Activated naive CD8-positive, alpha-beta T cell treated with anti-CD3 and anti-CD28 coated beads, Interleukin-2, amount 50 U/mL, for 24 hours (primary cell): ENCODE measurements around the gene GSN.

Experiments used
- ATAC-seq: fragments of 150-1000 bp; cut with Tn5 transposase; one replicate; pipeline ENCODE4 v1.10.0; 2021
- DNase-seq: peaks from one replicate; pipeline ENCODE4 v3.0.0; 2021
- H3K27ac Mint-ChIP-seq: one replicate; pipeline ENCODE4 v1.8.0; 2021; ENCODE audit warnings: mild to moderate bottlenecking, mixed read lengths
- H3K27me3 Mint-ChIP-seq: one replicate; pipeline ENCODE4 v1.8.0; 2021; ENCODE audit warnings: mixed read lengths
- H3K36me3 Mint-ChIP-seq: one replicate; pipeline ENCODE4 v1.8.0; 2021; ENCODE audit warnings: low read depth, mixed read lengths
- H3K4me1 Mint-ChIP-seq: one replicate; pipeline ENCODE4 v1.8.0; 2021; ENCODE audit warnings: mixed read lengths
- H3K4me3 Mint-ChIP-seq: one replicate; pipeline ENCODE4 v1.8.0; 2021; ENCODE audit warnings: mild to moderate bottlenecking, moderate library complexity, mixed read lengths
- H3K9me3 Mint-ChIP-seq: one replicate; pipeline ENCODE4 v1.8.0; 2021; ENCODE audit warnings: mixed read lengths

GSN gene

GRCh38 chr9:121267689-121268597 is at the start of gene GSN:
TSS of gene GSN (plus strand) at chr9:121268162. CDS start at chr9:121301972, 33,810 bp downstream.
- no peaks in the 10 kb centered on the region for H3K36me3 Mint-ChIP-seq
- ATAC-seq: peak; percentile 66
- H3K4me3 Mint-ChIP-seq: peak within 1 kb of the TSS; percentile 65
- H3K4me1 Mint-ChIP-seq: peaks cover 14% of the 10 kb centered on the region
- H3K27me3 Mint-ChIP-seq: peaks cover 11% of the 10 kb centered on the region
- no peaks in the 10 kb centered on the region for H3K9me3 Mint-ChIP-seq
- H3K27ac Mint-ChIP-seq: no peak within 1 kb of the TSS
- peak; percentile 55 for DNase-seq

DNA sequence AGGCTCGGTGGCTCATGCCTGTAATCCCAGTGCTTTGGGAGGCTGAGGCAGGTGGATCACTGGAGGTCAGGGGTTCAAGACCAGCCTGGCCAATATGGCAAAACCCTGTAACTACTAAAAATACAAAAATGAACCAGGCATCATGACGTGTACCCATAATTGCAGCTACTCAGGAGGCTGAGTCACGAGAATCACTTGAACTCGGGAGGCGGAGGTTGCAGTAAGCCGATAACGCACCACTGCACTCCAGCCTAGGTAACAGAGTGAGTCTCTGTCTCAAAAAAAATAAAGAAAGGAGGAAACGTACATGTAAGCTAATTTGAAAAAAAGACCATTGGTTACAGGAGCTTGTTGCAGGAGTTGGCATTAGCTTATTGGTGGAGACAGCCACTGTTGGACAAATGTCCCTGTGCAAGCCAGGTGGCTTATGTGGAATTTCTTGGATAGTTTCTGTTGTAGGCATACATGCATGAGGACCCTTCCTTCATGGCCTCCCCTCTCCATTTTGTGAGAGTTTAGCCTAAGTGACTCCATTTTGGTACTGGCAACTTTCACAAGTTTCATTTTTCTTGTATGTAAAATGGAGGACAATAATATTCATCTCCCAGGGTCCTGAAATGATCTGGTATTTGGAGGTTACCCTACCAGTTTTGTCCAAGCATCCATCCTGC is 49.5 kb upstream of the GSN start:
- no peaks in the 10 kb centered on the region for H3K9me3 Mint-ChIP-seq

GRCh38 chr9:121219530-121219929 is 48.4 kb upstream of the GSN start:
- DNase-seq (no peak), ATAC-seq (peak; percentile 20)
- Mint-ChIP-seq H3K27me3 (no peaks in the 10 kb centered on the region), H3K4me3 (no peak overlapping the region), H3K4me1 (peaks cover 9% of the 10 kb centered on the region), H3K27ac (no peak overlapping the region), H3K9me3 (no peaks in the 10 kb centered on the region), H3K36me3 (peaks cover 3% of the 10 kb centered on the region)

More for the DNA sequence above, 49.5 kb upstream of the GSN start:
- no peak overlapping the region for H3K4me3 Mint-ChIP-seq
- no peak for ATAC-seq
- DNase-seq: no peak
- peaks cover 9% of the 10 kb centered on the region for H3K4me1 Mint-ChIP-seq
- H3K36me3 Mint-ChIP-seq: peaks cover 3% of the 10 kb centered on the region
- no peaks in the 10 kb centered on the region for H3K27me3 Mint-ChIP-seq
- H3K27ac Mint-ChIP-seq: no peak overlapping the region

DNA sequence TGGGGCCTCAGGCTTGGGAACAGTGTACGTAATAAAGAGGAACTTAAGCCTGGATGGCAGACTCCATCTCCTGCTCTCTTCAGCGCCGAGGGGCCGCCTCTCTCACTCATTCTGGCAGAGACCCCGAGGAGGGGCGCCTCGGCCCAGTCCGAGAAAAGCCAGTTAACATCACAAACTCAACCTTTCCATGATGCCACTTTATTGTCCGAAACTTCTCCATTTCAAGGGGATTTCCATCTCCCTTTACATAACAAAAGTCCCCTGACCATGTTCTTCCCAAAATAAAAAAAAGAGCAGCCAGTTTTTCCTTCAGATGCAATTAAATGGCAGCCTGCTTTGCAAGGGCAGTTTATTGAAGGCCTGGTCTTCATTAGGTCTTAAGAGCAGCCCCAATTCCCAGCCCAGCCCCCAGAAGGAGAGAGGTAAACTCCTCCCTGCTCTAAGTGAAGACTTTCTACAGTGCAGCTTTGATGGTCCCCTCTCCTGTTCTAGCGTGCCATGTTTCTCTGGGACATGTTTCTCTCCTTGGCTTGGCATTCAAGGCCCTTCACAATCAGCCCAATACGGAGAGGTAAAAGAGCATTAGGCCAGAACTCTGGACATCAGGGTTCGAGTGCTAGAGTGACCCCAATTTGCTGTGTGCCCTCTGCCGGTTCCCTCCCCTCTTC is 46.8 kb upstream of the GSN start:
- DNase-seq (no peak), ATAC-seq (no peak)
- no peaks in the 10 kb centered on the region for H3K9me3 Mint-ChIP-seq
- H3K27me3 Mint-ChIP-seq: no peaks in the 10 kb centered on the region
- no peak overlapping the region for H3K27ac Mint-ChIP-seq
- H3K36me3 Mint-ChIP-seq: peaks cover 3% of the 10 kb centered on the region
- peaks cover 8% of the 10 kb centered on the region for H3K4me1 Mint-ChIP-seq
- no peak overlapping the region for H3K4me3 Mint-ChIP-seq

DNA sequence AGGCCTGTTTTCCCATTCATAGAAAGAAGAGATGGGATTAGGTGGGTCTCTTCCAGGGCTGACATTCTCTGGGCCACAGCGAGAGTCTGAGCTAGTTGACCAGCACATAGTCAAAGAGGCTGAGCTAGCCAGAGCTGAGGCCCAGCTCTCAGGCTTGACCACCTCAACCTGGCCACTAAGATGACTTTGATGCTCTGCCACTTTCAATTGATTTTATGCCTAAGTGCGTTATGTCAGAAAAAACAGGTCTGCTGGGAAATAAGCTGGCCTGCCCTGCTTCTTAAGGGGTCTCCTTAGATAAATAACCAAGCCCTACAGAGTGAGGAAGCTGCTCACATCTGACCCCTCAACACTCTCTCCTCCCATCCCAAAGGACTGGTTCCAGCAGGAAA is 46.3 kb upstream of the GSN start:
- H3K4me1 Mint-ChIP-seq: peaks cover 5% of the 10 kb centered on the region
- no peak overlapping the region for H3K4me3 Mint-ChIP-seq
- ATAC-seq: no peak
- no peak for DNase-seq
- H3K27ac Mint-ChIP-seq: no peak overlapping the region
- H3K9me3 Mint-ChIP-seq: no peaks in the 10 kb centered on the region
- no peaks in the 10 kb centered on the region for H3K27me3 Mint-ChIP-seq
- H3K36me3 Mint-ChIP-seq: peaks cover 3% of the 10 kb centered on the region

DNA sequence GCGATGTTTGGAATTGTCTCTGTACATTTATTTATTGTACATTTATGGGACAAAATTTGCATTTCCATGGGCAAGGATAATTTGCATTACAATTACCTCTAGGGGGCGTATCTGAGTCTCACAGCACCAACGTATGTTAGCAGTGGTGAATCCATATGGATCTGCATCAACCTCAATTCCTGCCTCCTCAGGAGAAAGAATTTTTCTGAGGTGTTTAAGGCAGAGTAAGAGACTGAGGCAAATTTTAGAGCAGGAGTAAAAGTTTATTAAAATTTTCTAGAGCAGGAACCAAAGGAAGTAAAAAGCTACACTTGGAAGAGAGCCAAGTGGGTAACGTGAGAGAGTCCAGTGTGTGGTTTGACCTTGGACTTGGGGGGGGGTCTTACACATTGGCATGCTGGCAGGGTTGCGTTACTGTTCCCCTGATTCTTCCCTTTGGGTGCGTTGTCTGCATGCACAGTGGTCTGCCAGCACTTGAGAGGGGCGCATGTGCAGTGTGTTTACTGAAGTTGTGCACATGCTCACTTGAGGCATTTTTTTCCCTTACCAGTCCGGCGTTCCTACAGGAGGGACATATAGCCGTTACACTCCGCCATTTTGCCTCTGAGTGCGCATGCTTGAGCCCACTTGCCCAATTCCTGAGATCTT is 45.3 kb upstream of the GSN start:
- Mint-ChIP-seq H3K36me3 (peaks cover 3% of the 10 kb centered on the region), H3K4me1 (peaks cover 5% of the 10 kb centered on the region), H3K27ac (no peak overlapping the region), H3K9me3 (no peaks in the 10 kb centered on the region), H3K27me3 (no peaks in the 10 kb centered on the region), H3K4me3 (no peak overlapping the region)
- no peak for ATAC-seq
- no peak for DNase-seq

- Mint-ChIP-seq H3K27me3 (no peaks in the 10 kb centered on the region), H3K4me3 (no peak overlapping the region), H3K9me3 (no peaks in the 10 kb centered on the region), H3K36me3 (no peaks in the 10 kb centered on the region), H3K27ac (no peak overlapping the region), H3K4me1 (peaks cover 2% of the 10 kb centered on the region)
- DNase-seq: no peak
- no peak for ATAC-seq
Observed at GRCh38 chr9:121225240-121225639, 42.7 kb upstream of the GSN start.

GRCh38 chr9:121226175-121226574 is 41.8 kb upstream of the GSN start:
- Mint-ChIP-seq H3K9me3 (no peaks in the 10 kb centered on the region), H3K27me3 (no peaks in the 10 kb centered on the region)
- ATAC-seq: no peak

GRCh38 chr9:121227862-121228261 is 40.1 kb upstream of the GSN start:
- Mint-ChIP-seq H3K4me3 (no peak overlapping the region), H3K36me3 (no peaks in the 10 kb centered on the region), H3K4me1 (no peaks in the 10 kb centered on the region), H3K9me3 (no peaks in the 10 kb centered on the region), H3K27ac (no peak overlapping the region), H3K27me3 (no peaks in the 10 kb centered on the region)
- DNase-seq (no peak), ATAC-seq (no peak)

More at GRCh38 chr9:121226175-121226574, 41.8 kb upstream of the GSN start:
- Mint-ChIP-seq H3K4me3 (no peak overlapping the region), H3K27ac (no peak overlapping the region), H3K36me3 (no peaks in the 10 kb centered on the region), H3K4me1 (no peaks in the 10 kb centered on the region)
- no peak for DNase-seq

- no peak for DNase-seq
- Mint-ChIP-seq H3K36me3 (no peaks in the 10 kb centered on the region), H3K9me3 (no peaks in the 10 kb centered on the region), H3K4me1 (no peaks in the 10 kb centered on the region), H3K27me3 (no peaks in the 10 kb centered on the region), H3K4me3 (no peak overlapping the region), H3K27ac (no peak overlapping the region)
- ATAC-seq: no peak
Observed at GRCh38 chr9:121230256-121230655, 37.7 kb upstream of the GSN start.

DNA sequence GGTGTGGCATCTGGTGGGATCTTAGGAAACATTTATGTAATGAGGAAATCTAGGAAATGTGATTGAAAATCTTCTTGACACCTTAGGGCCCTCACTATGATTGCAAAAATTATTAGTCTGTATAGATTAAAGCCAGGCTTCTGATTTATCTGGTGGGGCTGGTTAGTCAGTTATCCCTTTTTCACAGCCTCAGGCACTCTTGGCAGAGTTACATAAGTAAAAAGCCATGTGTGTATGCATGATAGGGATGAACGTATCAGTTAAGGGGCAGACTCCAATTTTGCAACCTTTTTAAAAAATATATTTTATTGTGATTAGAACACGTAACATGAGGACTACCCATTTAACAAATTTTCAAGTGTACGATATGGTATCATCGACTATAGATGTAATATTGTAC is 35.7 kb upstream of the GSN start:
- H3K4me3 Mint-ChIP-seq: no peak overlapping the region
- no peak overlapping the region for H3K27ac Mint-ChIP-seq
- no peak for DNase-seq
- ATAC-seq: no peak
- H3K9me3 Mint-ChIP-seq: no peaks in the 10 kb centered on the region
- H3K36me3 Mint-ChIP-seq: no peaks in the 10 kb centered on the region
- H3K27me3 Mint-ChIP-seq: no peaks in the 10 kb centered on the region
- no peaks in the 10 kb centered on the region for H3K4me1 Mint-ChIP-seq

GRCh38 chr9:121233906-121234831 is 33.8 kb upstream of the GSN start:
- no peak overlapping the region for H3K27ac Mint-ChIP-seq
- ATAC-seq (no peak), DNase-seq (no peak)
- no peaks in the 10 kb centered on the region for H3K27me3 Mint-ChIP-seq
- H3K4me3 Mint-ChIP-seq: no peak overlapping the region
- H3K36me3 Mint-ChIP-seq: no peaks in the 10 kb centered on the region
- H3K9me3 Mint-ChIP-seq: no peaks in the 10 kb centered on the region
- H3K4me1 Mint-ChIP-seq: no peaks in the 10 kb centered on the region

DNA sequence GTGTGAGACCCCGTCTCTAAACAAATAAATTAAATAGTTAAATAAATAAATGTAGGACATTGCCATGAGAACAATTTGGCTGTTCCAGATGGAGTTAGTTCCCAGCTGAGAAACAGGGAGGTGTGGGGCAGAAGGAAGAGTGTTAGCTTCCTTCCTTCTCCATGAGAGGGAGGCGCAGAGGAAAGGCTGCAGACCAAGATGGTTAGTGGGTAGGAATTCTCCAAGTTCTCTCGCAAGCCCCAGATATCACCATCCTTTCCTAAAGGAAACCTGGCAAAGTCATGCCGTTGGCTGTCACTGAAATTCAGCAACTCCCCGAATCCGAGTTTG is 33.2 kb upstream of the GSN start:
- Mint-ChIP-seq H3K4me3 (no peak overlapping the region), H3K4me1 (no peaks in the 10 kb centered on the region), H3K9me3 (no peaks in the 10 kb centered on the region), H3K27me3 (no peaks in the 10 kb centered on the region), H3K27ac (no peak overlapping the region), H3K36me3 (no peaks in the 10 kb centered on the region)
- ATAC-seq (no peak), DNase-seq (no peak)

- DNase-seq (no peak), ATAC-seq (no peak)
- Mint-ChIP-seq H3K27ac (no peak overlapping the region), H3K4me3 (no peak overlapping the region), H3K4me1 (no peaks in the 10 kb centered on the region), H3K36me3 (peaks cover 2% of the 10 kb centered on the region), H3K27me3 (no peaks in the 10 kb centered on the region), H3K9me3 (no peaks in the 10 kb centered on the region)
Observed at GRCh38 chr9:121235512-121235911, 32.5 kb upstream of the GSN start.
